ENCODE data around the gene EFNA1. TPM values are rescaled to one million over a fixed set of nuclear protein-coding genes. Genes with fewer than 3 reads are reported as not detected.

Gene EFNA1
- total and polyA plus RNA-seq, 2 of the 13 experiments (the other 11 are each of a cell fraction or from before 2014, with no cell fraction given) = 81.8 to 874 TPM

GRCh38 chr1:155127105-155127966, at the start of gene EFNA1 (continued):
- TF ChIP-seq NR2F1 (CRISPR knock-in tag; IDR thresholded peaks at IDR 0.05) = peak; percentile 52 to 65; a peak in 2 of 4 replicates
- peak; percentile 20; the same call in 1 of the 2 replicates for TF ChIP-seq POGZ (CRISPR knock-in tag; IDR thresholded peaks at IDR 0.05)
- peak; percentile 81 for TF ChIP-seq ZNF792 (CRISPR knock-in tag; IDR thresholded peaks at IDR 0.05)
- TF ChIP-seq CHD2 (IDR thresholded peaks at IDR 0.05; ENCODE audit: low read depth, low read length) = peak; percentile 39
- peak; percentile 96 for TF ChIP-seq CEBPG (CRISPR knock-in tag; IDR thresholded peaks at IDR 0.05)
- no peak; the same call in 1 of the 2 replicates for TF ChIP-seq ZNF362 (CRISPR knock-in tag; IDR thresholded peaks at IDR 0.05; ENCODE audit: borderline replicate concordance)
- peak; percentile 77; the same call in 1 of the 2 replicates for TF ChIP-seq ARID4A (CRISPR knock-in tag; IDR thresholded peaks at IDR 0.05; ENCODE audit: borderline replicate concordance)
- no peak for TF ChIP-seq FUBP1 (CRISPR knock-in tag; IDR thresholded peaks at IDR 0.05; ENCODE audit: borderline replicate concordance)
- peak; percentile 91 for TF ChIP-seq MXD4 (CRISPR knock-in tag; IDR thresholded peaks at IDR 0.05)
- no peak for TF ChIP-seq ZFP41 (CRISPR knock-in tag; IDR thresholded peaks at IDR 0.05; ENCODE audit: borderline replicate concordance)
- TF ChIP-seq TCF7L2 (IDR thresholded peaks at IDR 0.05; ENCODE audit: low read depth, low read length) = no peak
- TF ChIP-seq ZNF569 (CRISPR knock-in tag; IDR thresholded peaks at IDR 0.05; ENCODE audit: borderline replicate concordance) = no peak; the same call in 1 of the 2 replicates
- peak; percentile 63 for TF ChIP-seq SKI (IDR thresholded peaks at IDR 0.05; ENCODE audit: partially characterized antibody)
- TF ChIP-seq TEF (CRISPR knock-in tag; IDR thresholded peaks at IDR 0.05) = peak; percentile 77; the same call in 1 of the 2 replicates
- no peak; the same call in 1 of the 2 replicates for TF ChIP-seq ZNF564 (CRISPR knock-in tag; IDR thresholded peaks at IDR 0.05)
- no peak for TF ChIP-seq ZNF781 (CRISPR knock-in tag; IDR thresholded peaks at IDR 0.05; ENCODE audit: borderline replicate concordance, not compliant biosample characterization)
- TF ChIP-seq ZNF510 (CRISPR knock-in tag; IDR thresholded peaks at IDR 0.05; ENCODE audit: low read depth) = peak; percentile 76; the same call in 1 of the 2 replicates
- no peak; the same call in 1 of the 2 replicates for TF ChIP-seq ZSCAN31 (CRISPR knock-in tag; IDR thresholded peaks at IDR 0.05; ENCODE audit: low read depth)
- peak; percentile 68; the same call in 1 of the 2 replicates for TF ChIP-seq TFAP4 (IDR thresholded peaks at IDR 0.05; ENCODE audit: borderline replicate concordance, low read depth)

All from HepG2 (cell line).